Epidermal melanocyte (primary cell): ENCODE results near the gene PAK5.
"Not testable (repeated sequence)": the region's sequence is repeated elsewhere in the genome, so short reads cannot be mapped to it uniquely, and the experiment has no call there.

Experiments
- DNase-seq: peaks from one replicate; pipeline ENCODE4 v3.0.0; 2011; ENCODE audit warnings: low spot score; ENCODE audit not compliant: insufficient read length

The PAK5 gene

DNA sequence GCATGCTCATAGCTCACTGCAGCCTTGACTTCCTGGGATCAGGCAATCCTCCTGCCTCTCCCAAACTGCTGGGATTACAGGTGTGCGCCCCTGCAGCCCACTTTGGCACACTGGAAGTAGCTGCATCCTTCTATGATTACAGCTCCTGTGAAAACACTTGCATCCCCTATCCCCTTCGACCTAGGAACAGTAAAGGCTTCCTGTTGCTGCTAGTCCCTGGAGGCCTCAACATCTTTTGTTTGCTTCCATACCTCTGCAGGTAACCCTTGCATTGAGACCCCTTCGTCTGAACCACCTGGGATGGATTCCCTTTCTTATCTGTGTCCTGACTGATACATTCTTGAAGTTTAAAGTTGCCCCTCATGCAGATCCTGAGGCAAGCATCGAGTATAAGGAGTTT lies 152.4 kb downstream of the PAK5 start:
- no peak for DNase-seq

DNA sequence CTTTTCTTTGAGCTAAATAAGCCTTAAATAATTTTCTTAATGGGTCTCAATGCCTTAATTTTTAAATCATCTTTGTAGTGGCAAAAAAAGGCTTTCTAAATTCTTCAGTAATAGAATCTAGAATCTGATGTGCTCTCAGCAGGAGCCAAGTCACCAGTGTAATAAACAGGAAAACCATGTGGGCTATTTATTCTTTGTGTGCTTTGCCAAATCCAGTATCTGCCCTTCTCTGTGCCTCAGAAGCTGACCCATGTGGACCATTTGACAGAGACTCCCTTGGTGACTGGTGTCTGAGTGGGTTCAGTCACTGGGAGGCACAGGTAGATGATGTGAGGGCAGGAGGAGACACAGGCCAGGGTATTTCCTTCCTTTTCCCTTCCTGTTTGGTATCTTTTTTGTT lies 152.9 kb downstream of the PAK5 start:
- DNase-seq: no peak

- DNase-seq: no peak
Measured at GRCh38 chr20:9685011-9685410, 153.9 kb downstream of the PAK5 start.

GRCh38 chr20:9677100-9677623 lies 161.7 kb downstream of the PAK5 start:
- DNase-seq: no peak

DNA sequence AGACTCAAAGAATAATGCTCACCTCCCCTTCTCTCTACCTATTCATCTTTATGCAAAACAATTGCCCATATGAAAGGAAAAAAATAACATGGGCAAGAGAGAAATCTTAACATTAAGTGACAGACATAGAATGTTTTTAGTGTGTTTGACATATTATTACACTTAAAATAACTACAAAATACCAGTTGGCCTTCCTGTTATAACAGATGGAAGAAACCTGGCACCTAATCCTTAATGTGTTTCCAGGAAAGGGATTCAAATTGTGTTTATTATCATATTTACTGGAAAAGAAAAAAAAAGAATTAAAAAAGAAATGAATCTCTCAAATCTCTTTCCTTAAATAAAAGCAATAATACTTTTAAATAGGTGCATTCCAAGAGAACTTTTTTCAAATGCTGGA lies 165.9 kb downstream of the PAK5 start:
- no peak for DNase-seq

DNA sequence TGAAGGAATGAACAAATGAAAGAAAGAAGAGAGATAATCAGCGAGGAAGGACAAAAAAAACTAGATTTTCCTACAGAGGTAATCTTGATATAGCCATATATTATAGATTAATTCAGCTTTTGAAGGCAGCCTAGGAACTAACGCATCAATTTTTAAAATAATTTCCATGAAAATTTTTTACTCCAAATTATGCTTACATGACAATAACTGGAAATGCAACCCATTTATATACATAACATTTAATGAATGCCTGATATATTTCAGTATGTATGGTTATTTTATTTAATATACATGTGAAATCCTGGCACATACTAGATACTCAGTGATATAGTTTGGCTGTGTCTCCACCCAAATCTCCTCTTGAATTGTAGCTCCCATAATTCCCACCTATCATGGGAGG lies 166.8 kb downstream of the PAK5 start:
- DNase-seq: no peak

GRCh38 chr20:9668381-9668780 lies 170.5 kb downstream of the PAK5 start:
- DNase-seq: no peak

GRCh38 chr20:9663423-9663822 lies 175.5 kb downstream of the PAK5 start:
- no peak for DNase-seq

DNA sequence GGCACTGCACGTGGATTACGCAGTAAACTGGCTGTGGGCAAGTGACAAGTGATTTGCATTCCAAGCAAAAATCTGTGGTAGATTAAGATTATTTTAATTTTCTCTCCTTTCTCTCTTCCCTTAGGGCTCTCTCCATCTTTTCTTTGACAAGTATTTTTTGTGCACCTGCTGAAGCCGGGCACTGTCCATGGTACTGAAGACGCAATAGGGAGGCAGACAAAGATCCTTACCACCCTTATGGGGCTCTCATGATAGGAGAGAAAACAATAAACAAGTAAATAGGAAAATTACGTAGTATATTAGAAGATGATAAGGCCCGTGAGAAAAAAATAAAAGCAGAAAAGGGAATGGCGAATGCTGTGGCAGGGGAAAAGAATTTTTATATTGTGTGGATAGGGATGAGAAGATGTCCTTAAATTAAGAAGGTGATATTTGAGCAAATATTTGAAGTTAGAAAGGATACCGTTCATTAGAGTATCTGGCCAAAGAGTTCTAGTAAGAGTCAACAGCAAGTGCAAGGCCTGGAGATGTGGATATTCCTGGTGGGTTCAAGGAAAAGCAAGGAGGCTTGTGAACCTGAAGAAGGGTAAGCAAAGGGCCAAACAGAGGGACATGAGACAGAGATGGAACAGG lies 178.5 kb downstream of the PAK5 start:
- DNase-seq: no peak

- no peak for DNase-seq
Measured at GRCh38 chr20:9647741-9648140, 191.1 kb downstream of the PAK5 start.

DNA sequence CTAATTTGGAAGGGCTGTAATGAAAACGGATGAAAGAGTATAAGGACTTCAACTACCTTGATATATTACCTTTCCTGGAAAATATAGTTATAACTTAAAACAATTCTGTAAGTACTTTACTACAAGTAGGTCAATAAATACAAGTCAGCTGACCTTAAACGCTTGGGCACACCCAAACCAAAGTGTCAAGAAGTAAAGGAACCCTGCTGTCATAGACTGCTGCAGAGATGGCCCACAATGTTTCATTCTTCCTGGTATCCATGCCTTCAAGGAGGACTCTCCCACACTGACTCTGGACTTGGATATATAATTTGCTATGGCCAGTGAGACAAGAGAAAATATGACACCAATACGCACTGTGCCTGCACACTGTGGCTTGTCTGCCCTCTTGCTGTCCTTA lies 192.5 kb downstream of the PAK5 start:
- no peak for DNase-seq

GRCh38 chr20:9642882-9643281 lies 196.0 kb downstream of the PAK5 start:
- DNase-seq: no peak

DNA sequence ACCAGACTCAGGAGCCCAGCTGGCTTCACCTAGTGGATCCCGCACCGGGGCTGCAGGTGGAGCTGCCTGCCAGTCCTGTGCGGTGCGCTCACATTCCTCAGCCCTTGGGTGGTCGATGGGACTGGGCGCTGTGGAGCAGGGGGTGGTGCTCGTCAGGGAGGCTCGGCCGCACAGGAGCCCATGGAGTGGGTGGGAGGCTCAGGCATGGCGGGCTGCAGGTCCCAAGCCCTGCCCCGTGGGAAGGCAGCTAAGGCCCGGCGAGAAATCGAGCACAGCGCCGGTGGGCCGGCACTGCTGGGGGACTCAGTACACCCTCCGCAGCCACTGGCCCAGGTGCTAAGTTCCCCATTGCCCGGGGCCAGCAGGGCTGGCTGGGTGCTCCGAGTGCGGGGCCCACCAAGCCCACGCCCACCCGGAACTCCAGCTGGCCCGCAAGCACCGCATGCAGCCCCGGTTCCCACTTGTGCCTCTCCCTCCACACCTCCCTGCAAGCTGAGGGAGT lies 197.3 kb downstream of the PAK5 start:
- not testable (repeated sequence) for DNase-seq

- no peak for DNase-seq
Measured at GRCh38 chr20:9637889-9638288, 201.0 kb downstream of the PAK5 start.

DNA sequence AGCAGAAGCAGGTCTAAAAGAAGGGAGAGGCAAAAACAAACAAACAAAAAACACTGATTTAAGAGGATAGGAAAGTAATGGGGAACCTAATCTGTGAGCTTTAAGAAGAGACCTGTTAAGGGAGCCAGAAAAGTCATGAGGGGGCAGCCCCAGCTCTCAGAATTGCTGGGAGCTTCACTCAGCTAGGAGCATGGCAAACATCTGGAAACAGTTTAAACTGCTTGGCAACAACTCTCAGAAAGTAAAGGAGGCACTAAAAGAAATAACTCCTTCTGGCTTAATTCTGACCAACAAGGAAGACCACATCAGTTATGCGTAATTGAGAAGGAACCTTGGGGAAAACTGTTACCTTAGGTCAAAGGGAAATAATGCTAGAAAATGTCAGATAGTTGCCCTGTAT lies 203.1 kb downstream of the PAK5 start:
- DNase-seq: no peak

- no peak for DNase-seq
Measured at GRCh38 chr20:9634327-9634726, 204.5 kb downstream of the PAK5 start.

DNA sequence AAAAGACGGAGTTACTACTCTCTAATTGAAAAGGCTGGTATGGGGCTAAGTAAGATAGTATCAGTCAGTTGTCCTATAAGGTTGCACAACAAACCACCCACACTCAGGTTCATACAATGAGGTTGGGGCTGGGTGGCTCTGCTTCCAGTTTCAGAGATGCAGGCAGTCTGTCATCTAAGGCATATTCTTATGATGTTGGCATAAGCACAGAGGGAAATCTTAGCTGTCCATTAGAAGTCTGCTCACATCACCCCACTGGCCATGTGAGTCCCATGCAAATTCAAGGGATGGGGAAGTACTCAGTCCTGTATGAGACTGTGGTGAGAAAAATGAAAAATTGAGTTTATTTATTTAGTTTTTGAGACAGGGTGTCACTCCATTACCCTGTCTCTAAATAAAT lies 205.9 kb downstream of the PAK5 start:
- no peak for DNase-seq

GRCh38 chr20:9632265-9632664 lies 206.6 kb downstream of the PAK5 start:
- no peak for DNase-seq

- no peak for DNase-seq
Measured at GRCh38 chr20:9630554-9630953, 208.3 kb downstream of the PAK5 start.

GRCh38 chr20:9629831-9630230 lies 209.0 kb downstream of the PAK5 start:
- no peak for DNase-seq

- no peak for DNase-seq
Measured at GRCh38 chr20:9628589-9628988, 210.3 kb downstream of the PAK5 start.

- no peak for DNase-seq
Measured at GRCh38 chr20:9628141-9628540, 210.7 kb downstream of the PAK5 start.

DNA sequence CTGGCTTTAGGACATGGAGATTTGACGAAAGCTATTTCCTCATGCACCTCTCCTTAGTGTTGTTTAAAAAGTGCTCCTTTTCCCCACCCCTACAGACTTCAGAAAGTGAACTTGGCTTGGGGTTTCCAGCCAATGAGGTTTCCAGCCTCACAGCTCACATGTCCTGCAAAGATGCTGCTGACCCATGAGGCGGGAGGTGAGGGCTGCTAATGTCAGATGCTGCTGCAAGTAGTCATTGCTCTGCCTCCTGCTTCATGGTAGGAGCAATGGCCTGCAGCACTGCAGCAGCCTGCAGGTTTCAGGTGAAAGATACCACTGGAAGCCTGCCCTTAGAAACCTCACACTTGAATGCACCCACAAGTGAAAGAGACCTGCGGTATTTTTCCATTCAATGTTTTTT lies 211.7 kb downstream of the PAK5 start:
- DNase-seq: no peak

GRCh38 chr20:9626357-9626756 lies 212.5 kb downstream of the PAK5 start:
- DNase-seq: no peak
